Thoracic aorta (tissue), 2 donors: ENCODE data around the gene TLR9. TPM values are rescaled to one million over a fixed set of nuclear protein-coding genes. Genes with fewer than 3 reads are reported as not detected.
A peak's percentile ranks its signal among the peaks of the same experiment; 100 is the strongest.

Experiments
- ATAC-seq: fragments of 150-250 bp; one replicate; pipeline ENCODE4 v1.8.0; 2017; ENCODE audit warnings: low read depth; ENCODE audit not compliant: insufficient number of reproducible peaks, low FRiP score
- DNase-seq: peaks from one replicate; pipeline ENCODE4 v3.0.0-alpha.2; 2020; ENCODE audit warnings: low spot score
- H3K27ac ChIP-seq, 2 donors: fragments of 200-600 bp; sonication (generic); 1 replicate in 1 of 2; 2 replicates in 1 of 2; pipeline ENCODE4 v1.5.1; 2016; ENCODE audit warnings: mild to moderate bottlenecking in 2 of 2, moderate library complexity in 2 of 2
- H3K27me3 ChIP-seq: fragments of 200-600 bp; sonication (generic); replicated peaks from 2 replicates; pipeline ENCODE4 v1.6.0; 2016; ENCODE audit warnings: mild to moderate bottlenecking; ENCODE audit not compliant: insufficient read depth
- H3K36me3 ChIP-seq: fragments of 200-600 bp; sonication (generic); one replicate; pipeline ENCODE4 v1.5.1; 2016
- H3K4me1 ChIP-seq, 2 donors: fragments of 200-600 bp; sonication (generic); 1 replicate in 1 of 2; 2 replicates in 1 of 2; pipeline versions ENCODE4 v1.5.1 to v1.6.0; 2016; ENCODE audit warnings: low read depth in 2 of 2, mild to moderate bottlenecking in 1 of 2; ENCODE audit not compliant: control insufficient read depth in 1 of 2
- H3K4me3 ChIP-seq: fragments of 200-600 bp; sonication (generic); 2 replicates; pipeline ENCODE4 v1.5.1; 2016; ENCODE audit warnings: mild to moderate bottlenecking
- H3K9me3 ChIP-seq: fragments of 200-600 bp; sonication (generic); 2 replicates; pipeline ENCODE4 v1.5.1; 2016
- CTCF ChIP-seq: fragments of 200-600 bp; sonication (generic); IDR thresholded peaks from one replicate; pipeline ENCODE4 v1.5.1; 2019; ENCODE audit warnings: antibody characterized with exemption
- total RNA-seq, 2 donors: library from RNA; depleted of rRNA; stranded (reverse); fragments of >200 nt; gene quantifications; one replicate each; pipeline versions ENCODE4 v1.1.0 to v1.2.3, GENCODE V29; 2016

Gene TLR9
- total RNA-seq, 2 donors from 2014 or later, result not detected

DNA sequence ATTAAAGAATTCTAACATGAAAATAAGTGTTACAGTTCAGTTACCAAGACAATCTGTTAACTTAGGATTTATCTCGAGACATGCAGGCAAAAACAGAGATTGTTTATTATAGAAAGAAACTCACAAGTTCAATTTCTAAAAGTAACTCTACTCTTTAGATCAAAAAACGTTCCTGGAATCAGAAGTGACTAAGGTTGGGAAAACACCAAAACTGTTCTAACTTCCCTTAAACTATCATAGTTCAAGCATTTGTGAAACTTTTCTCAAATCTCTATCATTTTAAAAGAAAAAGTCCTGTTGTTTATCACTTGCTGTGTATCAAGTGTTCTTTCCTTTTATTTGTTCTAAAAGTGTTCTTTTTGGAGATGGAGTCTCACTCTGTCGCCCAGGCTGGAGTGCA is 44.3 kb upstream of the TLR9 start:
- peak overlapping the region in 1 of 2 donors; percentile 33 for H3K27ac ChIP-seq
- peaks cover 32% of the 10 kb centered on the region for H3K36me3 ChIP-seq

DNA sequence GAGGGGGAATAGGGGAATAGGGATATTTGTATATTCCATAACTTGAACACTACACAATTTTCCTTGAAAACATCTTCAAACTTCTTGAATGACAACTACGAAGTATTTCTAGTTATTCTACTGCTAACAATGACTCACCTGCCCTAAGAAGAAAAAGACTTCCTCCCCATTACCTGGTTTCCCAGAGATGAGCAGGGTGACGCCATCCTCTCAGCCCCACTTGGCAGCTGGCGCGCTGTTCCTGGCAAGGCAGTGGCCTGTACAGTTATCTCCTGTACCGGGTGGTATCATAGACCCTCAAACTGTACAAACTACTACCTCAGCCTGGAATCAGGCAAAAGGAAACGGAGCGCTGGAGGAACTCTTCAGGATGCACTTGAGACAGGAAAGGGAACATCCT is 42.6 kb upstream of the TLR9 start:
- ATAC-seq (no peak), DNase-seq (no peak)
- no peaks in the 10 kb centered on the region for H3K27me3 ChIP-seq
- no peak overlapping the region for H3K4me3 ChIP-seq
- no peaks in the 10 kb centered on the region for H3K9me3 ChIP-seq
- H3K27ac ChIP-seq, result no peak overlapping the region
- no peak for TF ChIP-seq CTCF
- H3K36me3 ChIP-seq, result peaks cover 47% of the 10 kb centered on the region
- H3K4me1 ChIP-seq, result peaks cover 24 to 40% of the 10 kb centered on the region in 2 donors

More for the DNA sequence above, 44.3 kb upstream of the TLR9 start:
- no peaks in the 10 kb centered on the region for H3K9me3 ChIP-seq
- DNase-seq, result no peak
- H3K27me3 ChIP-seq, result no peaks in the 10 kb centered on the region
- peaks cover 31 to 57% of the 10 kb centered on the region in 2 donors for H3K4me1 ChIP-seq
- no peak for TF ChIP-seq CTCF
- ATAC-seq, result no peak
- no peak overlapping the region for H3K4me3 ChIP-seq

GRCh38 chr3:52265387-52265786 is 39.9 kb upstream of the TLR9 start:
- Histone ChIP-seq H3K4me1 (peaks cover 4 to 16% of the 10 kb centered on the region in 2 donors), H3K27ac (no peak overlapping the region), H3K4me3 (no peak overlapping the region), H3K36me3 (peaks cover 60% of the 10 kb centered on the region), H3K27me3 (no peaks in the 10 kb centered on the region), H3K9me3 (no peaks in the 10 kb centered on the region)
- no peak for TF ChIP-seq CTCF
- DNase-seq (no peak), ATAC-seq (no peak)

GRCh38 chr3:52262447-52262846 is 37.0 kb upstream of the TLR9 start:
- DNase-seq (no peak), ATAC-seq (no peak)
- Histone ChIP-seq H3K4me3 (no peak overlapping the region), H3K27ac (no peak overlapping the region), H3K27me3 (no peaks in the 10 kb centered on the region), H3K9me3 (no peaks in the 10 kb centered on the region), H3K36me3 (peaks cover 73% of the 10 kb centered on the region), H3K4me1 (no peaks in the 10 kb centered on the region)
- TF ChIP-seq CTCF, result no peak

- no peak overlapping the region for H3K4me3 ChIP-seq
- no peak for DNase-seq
- H3K36me3 ChIP-seq, result peaks cover 85% of the 10 kb centered on the region
- H3K4me1 ChIP-seq, result no peaks in the 10 kb centered on the region
- no peak overlapping the region for H3K27ac ChIP-seq
- H3K27me3 ChIP-seq, result no peaks in the 10 kb centered on the region
- ATAC-seq, result no peak
- no peaks in the 10 kb centered on the region for H3K9me3 ChIP-seq
- no peak for TF ChIP-seq CTCF
Observed at GRCh38 chr3:52259448-52259847, 34.0 kb upstream of the TLR9 start.
